UCSD-AML1 (cell line): Measurements from ENCODE around the gene SHISA8.

Source experiments
- DNase-seq: peaks from one replicate; lab custom pipeline; 2025; ENCODE audit not compliant: unreplicated experiment; lab: John Stamatoyannopoulos, UW

The SHISA8 gene

GRCh38 chr22:41862530-41863266, 52.2 kb downstream of the SHISA8 start:
- DNase-seq, result no peak

- no peak for DNase-seq
These were observed 52.7 kb downstream of the SHISA8 start for GRCh38 chr22:41862160-41862529.
